HL-60 (cell line): ENCODE results near the gene RFTN1.

Experiments
- DNase-seq, 2 experiments: peaks; one replicate each; pipeline ENCODE4 v3.0.0-alpha.2; 2010 to 2020; ENCODE audit warnings: low read depth in 1 of 2, low spot score in 1 of 2
- H3K27ac ChIP-seq: fragments of 250-450 bp; sonication (Bioruptor Pico); replicated peaks from 2 replicates; pipeline ENCODE4 v1.5.1; 2020; ENCODE audit warnings: mild to moderate bottlenecking, moderate library complexity
- H3K27me3 ChIP-seq: fragments of 250-450 bp; sonication (Bioruptor Pico); 2 replicates; pipeline ENCODE4 v1.5.1; 2021; ENCODE audit warnings: mild to moderate bottlenecking, moderate library complexity; ENCODE audit not compliant: insufficient read depth, poor library complexity, severe bottlenecking
- H3K4me3 ChIP-seq: replicated peaks from 2 replicates; pipeline ENCODE4 v1.5.1; 2011; ENCODE audit warnings: mild to moderate bottlenecking, control low read depth, low read length; ENCODE audit not compliant: insufficient read depth
- GABPA ChIP-seq: IDR thresholded peaks from 2 replicates; pipeline ENCODE4 v1.6.1; 2012; ENCODE audit warnings: low read depth
- POLR2AphosphoS5 ChIP-seq: IDR thresholded peaks from 2 replicates; pipeline ENCODE4 v1.6.1; 2012; ENCODE audit warnings: low read depth
- SPI1 ChIP-seq: IDR thresholded peaks from 2 replicates; pipeline ENCODE4 v1.6.1; 2012; ENCODE audit warnings: low read depth, mild to moderate bottlenecking, borderline replicate concordance
- TF ChIP-seq, protein P1 (sequence below): IDR thresholded peaks from 2 replicates; pipeline ENCODE4 v1.6.1; 2012; ENCODE audit warnings: low read depth; ENCODE audit not compliant: insufficient replicate concordance
- TF ChIP-seq, protein P2 (sequence below): IDR thresholded peaks from one replicate; pipeline ENCODE4 v1.5.1; 2011; ENCODE audit warnings: low read length, control low read depth, inconsistent platforms; ENCODE audit not compliant: insufficient read depth

The RFTN1 gene

DNA sequence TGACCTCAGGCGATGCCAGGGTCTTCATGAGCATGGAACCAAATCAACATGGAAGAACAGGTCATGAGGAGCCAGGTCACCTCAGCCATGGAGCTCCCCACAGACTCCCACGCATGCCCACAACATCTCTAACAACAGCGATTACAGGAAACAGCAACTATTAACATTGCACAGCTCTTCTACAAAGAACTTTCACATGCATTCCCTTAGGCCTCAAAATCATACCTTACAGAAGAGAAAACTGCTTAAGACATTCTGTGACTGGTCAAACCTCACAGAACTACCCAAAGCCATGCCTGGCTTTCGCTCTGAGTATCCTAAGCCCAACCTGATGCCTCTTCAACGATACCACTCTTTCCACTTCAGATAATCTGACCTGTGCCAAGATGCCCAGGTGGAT, 130.7 kb downstream of the RFTN1 start:
- no peak for TF ChIP-seq POLR2AphosphoS5
- TF ChIP-seq GABPA, result no peak
- TF ChIP-seq, protein P1, sequence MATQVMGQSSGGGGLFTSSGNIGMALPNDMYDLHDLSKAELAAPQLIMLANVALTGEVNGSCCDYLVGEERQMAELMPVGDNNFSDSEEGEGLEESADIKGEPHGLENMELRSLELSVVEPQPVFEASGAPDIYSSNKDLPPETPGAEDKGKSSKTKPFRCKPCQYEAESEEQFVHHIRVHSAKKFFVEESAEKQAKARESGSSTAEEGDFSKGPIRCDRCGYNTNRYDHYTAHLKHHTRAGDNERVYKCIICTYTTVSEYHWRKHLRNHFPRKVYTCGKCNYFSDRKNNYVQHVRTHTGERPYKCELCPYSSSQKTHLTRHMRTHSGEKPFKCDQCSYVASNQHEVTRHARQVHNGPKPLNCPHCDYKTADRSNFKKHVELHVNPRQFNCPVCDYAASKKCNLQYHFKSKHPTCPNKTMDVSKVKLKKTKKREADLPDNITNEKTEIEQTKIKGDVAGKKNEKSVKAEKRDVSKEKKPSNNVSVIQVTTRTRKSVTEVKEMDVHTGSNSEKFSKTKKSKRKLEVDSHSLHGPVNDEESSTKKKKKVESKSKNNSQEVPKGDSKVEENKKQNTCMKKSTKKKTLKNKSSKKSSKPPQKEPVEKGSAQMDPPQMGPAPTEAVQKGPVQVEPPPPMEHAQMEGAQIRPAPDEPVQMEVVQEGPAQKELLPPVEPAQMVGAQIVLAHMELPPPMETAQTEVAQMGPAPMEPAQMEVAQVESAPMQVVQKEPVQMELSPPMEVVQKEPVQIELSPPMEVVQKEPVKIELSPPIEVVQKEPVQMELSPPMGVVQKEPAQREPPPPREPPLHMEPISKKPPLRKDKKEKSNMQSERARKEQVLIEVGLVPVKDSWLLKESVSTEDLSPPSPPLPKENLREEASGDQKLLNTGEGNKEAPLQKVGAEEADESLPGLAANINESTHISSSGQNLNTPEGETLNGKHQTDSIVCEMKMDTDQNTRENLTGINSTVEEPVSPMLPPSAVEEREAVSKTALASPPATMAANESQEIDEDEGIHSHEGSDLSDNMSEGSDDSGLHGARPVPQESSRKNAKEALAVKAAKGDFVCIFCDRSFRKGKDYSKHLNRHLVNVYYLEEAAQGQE, result no peak
- TF ChIP-seq, protein P2, sequence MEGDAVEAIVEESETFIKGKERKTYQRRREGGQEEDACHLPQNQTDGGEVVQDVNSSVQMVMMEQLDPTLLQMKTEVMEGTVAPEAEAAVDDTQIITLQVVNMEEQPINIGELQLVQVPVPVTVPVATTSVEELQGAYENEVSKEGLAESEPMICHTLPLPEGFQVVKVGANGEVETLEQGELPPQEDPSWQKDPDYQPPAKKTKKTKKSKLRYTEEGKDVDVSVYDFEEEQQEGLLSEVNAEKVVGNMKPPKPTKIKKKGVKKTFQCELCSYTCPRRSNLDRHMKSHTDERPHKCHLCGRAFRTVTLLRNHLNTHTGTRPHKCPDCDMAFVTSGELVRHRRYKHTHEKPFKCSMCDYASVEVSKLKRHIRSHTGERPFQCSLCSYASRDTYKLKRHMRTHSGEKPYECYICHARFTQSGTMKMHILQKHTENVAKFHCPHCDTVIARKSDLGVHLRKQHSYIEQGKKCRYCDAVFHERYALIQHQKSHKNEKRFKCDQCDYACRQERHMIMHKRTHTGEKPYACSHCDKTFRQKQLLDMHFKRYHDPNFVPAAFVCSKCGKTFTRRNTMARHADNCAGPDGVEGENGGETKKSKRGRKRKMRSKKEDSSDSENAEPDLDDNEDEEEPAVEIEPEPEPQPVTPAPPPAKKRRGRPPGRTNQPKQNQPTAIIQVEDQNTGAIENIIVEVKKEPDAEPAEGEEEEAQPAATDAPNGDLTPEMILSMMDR, result no peak
- no peak for TF ChIP-seq SPI1
- DNase-seq, result no peak
- no peak overlapping the region for H3K27ac ChIP-seq
- no peak overlapping the region for H3K4me3 ChIP-seq
- H3K27me3 ChIP-seq, result no peaks in the 10 kb centered on the region

DNA sequence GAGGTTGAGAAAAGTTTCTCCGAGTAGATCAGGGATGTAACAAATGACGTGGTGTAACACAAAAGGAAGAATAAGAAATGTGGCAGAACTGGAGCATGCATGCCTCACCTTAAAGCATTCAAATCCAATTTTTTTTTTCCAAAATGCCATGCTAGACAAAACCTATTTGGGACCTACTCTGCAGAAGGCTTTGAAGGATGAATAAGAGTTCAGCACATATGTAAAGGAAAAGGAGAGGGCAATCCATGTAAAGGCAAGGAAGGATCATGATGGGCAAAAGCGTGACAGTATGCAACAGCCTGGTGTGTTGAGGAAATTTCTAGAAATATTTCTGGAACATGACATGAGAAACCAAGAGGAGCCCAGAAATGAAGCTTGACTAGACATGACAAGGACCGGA, 132.1 kb downstream of the RFTN1 start:
- no peak for DNase-seq
- no peak overlapping the region for H3K27ac ChIP-seq
- H3K4me3 ChIP-seq, result no peak overlapping the region
- H3K27me3 ChIP-seq, result no peaks in the 10 kb centered on the region
- TF ChIP-seq GABPA (no peak), SPI1 (no peak), POLR2AphosphoS5 (no peak)
- TF ChIP-seq, protein P2, result no peak
- TF ChIP-seq, protein P1, result no peak

DNA sequence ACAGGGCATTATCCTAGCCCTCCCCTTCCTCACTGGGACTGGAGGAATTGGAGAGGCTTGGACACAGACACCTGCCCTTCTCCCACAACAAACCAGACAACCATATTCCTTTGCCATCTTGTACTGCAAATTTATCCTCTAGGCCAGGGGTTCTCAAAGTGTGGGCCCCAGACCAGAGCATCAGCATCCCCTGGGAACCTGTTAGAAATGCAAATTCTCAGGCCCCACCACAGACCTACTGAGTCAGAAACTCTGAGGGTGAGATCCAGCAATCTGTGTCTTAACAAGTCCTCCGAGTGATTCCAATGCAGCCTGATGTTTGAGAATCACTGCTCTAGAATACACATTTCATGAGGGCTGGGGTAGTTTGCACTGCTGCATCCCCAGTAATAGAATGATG, 133.1 kb downstream of the RFTN1 start:
- TF ChIP-seq POLR2AphosphoS5, result no peak
- DNase-seq, result no peak
- Histone ChIP-seq H3K27me3 (no peaks in the 10 kb centered on the region), H3K27ac (no peak overlapping the region), H3K4me3 (no peak overlapping the region)

DNA sequence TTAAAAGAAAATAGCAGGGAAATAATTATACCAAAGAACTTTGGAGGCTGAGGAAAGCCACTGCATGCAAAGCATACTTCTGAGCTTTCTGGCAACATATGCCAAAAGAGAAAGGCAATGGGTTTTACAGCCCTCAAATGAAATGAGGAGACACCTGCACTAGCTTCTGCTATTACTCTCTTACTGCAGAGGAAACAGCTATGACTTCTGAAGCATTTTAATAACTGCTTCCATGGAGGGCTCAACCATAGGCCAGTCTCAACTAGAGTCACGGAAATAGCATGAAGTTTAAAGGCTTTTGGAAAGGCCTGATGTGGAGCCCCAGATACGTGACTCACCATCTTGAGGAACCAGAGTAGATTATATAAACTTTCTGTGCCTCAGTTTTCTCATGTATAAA, 133.7 kb downstream of the RFTN1 start:
- DNase-seq, result no peak
- Histone ChIP-seq H3K27me3 (no peaks in the 10 kb centered on the region), H3K27ac (no peak overlapping the region), H3K4me3 (no peak overlapping the region)
- TF ChIP-seq, protein P2, result no peak
